Stromal cell of bone marrow (primary cell): ENCODE measurements around the gene ABCD1.
"Not testable (repeated sequence)": the region's sequence is repeated elsewhere in the genome, so short reads cannot be mapped to it uniquely, and the experiment has no call there.

Experiments used
- DNase-seq: peaks from one replicate; pipeline ENCODE4 v3.0.0-alpha.2; 2012; ENCODE audit warnings: low read depth

The ABCD1 gene

GRCh38 chrX:153709726-153710674, 14.7 kb upstream of the ABCD1 start:
- no peak for DNase-seq

- no peak for DNase-seq
These were observed 10.4 kb upstream of the ABCD1 start for GRCh38 chrX:153714256-153714655.

GRCh38 chrX:153717445-153717844, 7.2 kb upstream of the ABCD1 start:
- DNase-seq = no peak

- DNase-seq = no peak
These were observed 5.4 kb upstream of the ABCD1 start for GRCh38 chrX:153719238-153719637.

- no peak for DNase-seq
These were observed 5.0 kb upstream of the ABCD1 start for GRCh38 chrX:153719701-153720100.

GRCh38 chrX:153722704-153723350, 1.8 kb upstream of the ABCD1 start:
- no peak for DNase-seq

GRCh38 chrX:153723351-153724251, 1.1 kb upstream of the ABCD1 start:
- no peak for DNase-seq

- no peak for DNase-seq
These were observed 579 bp downstream of the ABCD1 start for GRCh38 chrX:153725039-153725831.

GRCh38 chrX:153725832-153726285, 1.2 kb downstream of the ABCD1 start:
- no peak for DNase-seq

GRCh38 chrX:153726286-153727122, 1.8 kb downstream of the ABCD1 start:
- DNase-seq = no peak

- DNase-seq = no peak
These were observed 2.7 kb downstream of the ABCD1 start for GRCh38 chrX:153727123-153727931.

GRCh38 chrX:153728095-153728494, 3.4 kb downstream of the ABCD1 start:
- no peak for DNase-seq

GRCh38 chrX:153728951-153729631, 4.4 kb downstream of the ABCD1 start:
- no peak for DNase-seq

GRCh38 chrX:153730115-153730514, 5.5 kb downstream of the ABCD1 start:
- DNase-seq = not testable (repeated sequence)

- DNase-seq = no peak
These were observed 6.6 kb downstream of the ABCD1 start for GRCh38 chrX:153731117-153731844.

- no peak for DNase-seq
These were observed 7.2 kb downstream of the ABCD1 start for GRCh38 chrX:153731845-153732215.

- no peak for DNase-seq
These were observed 7.7 kb downstream of the ABCD1 start for GRCh38 chrX:153732401-153732800.

GRCh38 chrX:153733651-153734240, 9.1 kb downstream of the ABCD1 start:
- DNase-seq = no peak
